HG03103 (cell line): Measurements from ENCODE around the gene CRTC1.

Experiments used
- ATAC-seq: cut with Tn5 transposase; IDR thresholded peaks from one replicate; pipeline ENCODE4 v1.9.1; 2021; ENCODE audit warnings: low read depth; ENCODE audit not compliant: unreplicated experiment

The CRTC1 gene

GRCh38 chr19:18763674-18764590 is 80.5 kb downstream of the CRTC1 start:
- ATAC-seq = no peak

- ATAC-seq = no peak
Observed at GRCh38 chr19:18764591-18765051, 81.1 kb downstream of the CRTC1 start.

GRCh38 chr19:18765224-18765623 is 81.7 kb downstream of the CRTC1 start:
- no peak for ATAC-seq

GRCh38 chr19:18768046-18768771 is 84.7 kb downstream of the CRTC1 start:
- no peak for ATAC-seq

GRCh38 chr19:18768997-18769891 is 85.8 kb downstream of the CRTC1 start:
- ATAC-seq = no peak

GRCh38 chr19:18769989-18770528 is 86.6 kb downstream of the CRTC1 start:
- no peak for ATAC-seq

GRCh38 chr19:18770663-18771327 is 87.3 kb downstream of the CRTC1 start:
- ATAC-seq = no peak

- no peak for ATAC-seq
Observed at GRCh38 chr19:18771328-18772242, 88.1 kb downstream of the CRTC1 start.

GRCh38 chr19:18772620-18773587 is 89.4 kb downstream of the CRTC1 start:
- ATAC-seq = no peak

GRCh38 chr19:18773682-18774081 is 90.2 kb downstream of the CRTC1 start:
- ATAC-seq = no peak

- no peak for ATAC-seq
Observed at GRCh38 chr19:18774107-18774506, 90.6 kb downstream of the CRTC1 start.

GRCh38 chr19:18774782-18775444 is 91.4 kb downstream of the CRTC1 start:
- no peak for ATAC-seq

GRCh38 chr19:18775586-18776287 is 92.3 kb downstream of the CRTC1 start:
- no peak for ATAC-seq

GRCh38 chr19:18776288-18776594 is 92.8 kb downstream of the CRTC1 start:
- ATAC-seq = no peak

- no peak for ATAC-seq
Observed at GRCh38 chr19:18776736-18777135, 93.3 kb downstream of the CRTC1 start.

GRCh38 chr19:18777301-18778075 is 94.0 kb downstream of the CRTC1 start:
- no peak for ATAC-seq
